ENCODE data around the gene RAB38.

GRCh38 chr11:88202498-88202897 is 27.3 kb upstream of the RAB38 start:
- no peak for TF ChIP-seq YY1 (IDR thresholded peaks at IDR 0.05; ENCODE audit: low read depth)
- TF ChIP-seq TAF1 (IDR thresholded peaks at IDR 0.05; ENCODE audit: low read depth) = no peak
- no peak for TF ChIP-seq TEAD4 (IDR thresholded peaks at IDR 0.05)
- TF ChIP-seq, protein P1, sequence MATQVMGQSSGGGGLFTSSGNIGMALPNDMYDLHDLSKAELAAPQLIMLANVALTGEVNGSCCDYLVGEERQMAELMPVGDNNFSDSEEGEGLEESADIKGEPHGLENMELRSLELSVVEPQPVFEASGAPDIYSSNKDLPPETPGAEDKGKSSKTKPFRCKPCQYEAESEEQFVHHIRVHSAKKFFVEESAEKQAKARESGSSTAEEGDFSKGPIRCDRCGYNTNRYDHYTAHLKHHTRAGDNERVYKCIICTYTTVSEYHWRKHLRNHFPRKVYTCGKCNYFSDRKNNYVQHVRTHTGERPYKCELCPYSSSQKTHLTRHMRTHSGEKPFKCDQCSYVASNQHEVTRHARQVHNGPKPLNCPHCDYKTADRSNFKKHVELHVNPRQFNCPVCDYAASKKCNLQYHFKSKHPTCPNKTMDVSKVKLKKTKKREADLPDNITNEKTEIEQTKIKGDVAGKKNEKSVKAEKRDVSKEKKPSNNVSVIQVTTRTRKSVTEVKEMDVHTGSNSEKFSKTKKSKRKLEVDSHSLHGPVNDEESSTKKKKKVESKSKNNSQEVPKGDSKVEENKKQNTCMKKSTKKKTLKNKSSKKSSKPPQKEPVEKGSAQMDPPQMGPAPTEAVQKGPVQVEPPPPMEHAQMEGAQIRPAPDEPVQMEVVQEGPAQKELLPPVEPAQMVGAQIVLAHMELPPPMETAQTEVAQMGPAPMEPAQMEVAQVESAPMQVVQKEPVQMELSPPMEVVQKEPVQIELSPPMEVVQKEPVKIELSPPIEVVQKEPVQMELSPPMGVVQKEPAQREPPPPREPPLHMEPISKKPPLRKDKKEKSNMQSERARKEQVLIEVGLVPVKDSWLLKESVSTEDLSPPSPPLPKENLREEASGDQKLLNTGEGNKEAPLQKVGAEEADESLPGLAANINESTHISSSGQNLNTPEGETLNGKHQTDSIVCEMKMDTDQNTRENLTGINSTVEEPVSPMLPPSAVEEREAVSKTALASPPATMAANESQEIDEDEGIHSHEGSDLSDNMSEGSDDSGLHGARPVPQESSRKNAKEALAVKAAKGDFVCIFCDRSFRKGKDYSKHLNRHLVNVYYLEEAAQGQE (IDR thresholded peaks at IDR 0.05; ENCODE audit: low read depth) = no peak
- no peak for TF ChIP-seq RAD21 (IDR thresholded peaks at IDR 0.05; ENCODE audit: low read depth)
- TF ChIP-seq EGR1 (IDR thresholded peaks at IDR 0.05) = no peak
- no peak for TF ChIP-seq CEBPB (IDR thresholded peaks at IDR 0.05)
- TF ChIP-seq ZBTB7A (IDR thresholded peaks at IDR 0.05; ENCODE audit: low read depth) = no peak
- TF ChIP-seq USF1 (IDR thresholded peaks at IDR 0.05) = no peak
- no peak for TF ChIP-seq NFIC (IDR thresholded peaks at IDR 0.05)

Measured in Ishikawa (cell line).